ENCODE data around the gene GNPTAB.

The GNPTAB gene

DNA sequence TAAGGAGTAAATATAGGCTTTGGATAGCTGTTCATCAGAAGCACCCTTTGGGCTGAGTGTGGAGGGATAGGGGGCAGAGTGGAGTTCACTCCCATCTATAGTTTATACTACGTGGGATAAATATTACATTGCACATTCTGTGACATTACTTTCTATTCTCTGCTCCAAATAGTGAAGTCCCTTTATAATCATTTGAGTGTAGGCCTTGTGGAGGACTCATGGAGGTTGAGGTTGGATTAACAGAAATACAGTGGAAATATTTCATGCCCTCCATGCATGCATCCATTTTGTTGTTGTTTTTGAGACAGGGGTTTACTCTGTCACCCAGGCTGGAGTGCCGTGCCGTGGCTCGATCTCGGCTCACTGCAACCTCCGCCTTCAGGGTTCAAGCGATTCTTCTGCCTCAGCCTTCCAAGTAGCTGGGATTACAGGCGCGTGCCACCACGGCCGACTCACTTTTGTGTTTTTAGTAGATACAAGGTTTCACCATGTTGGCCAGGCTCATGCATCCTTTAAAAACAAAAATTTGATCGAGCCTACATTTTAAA lies 131.9 kb downstream of the GNPTAB start:
- TF ChIP-seq ZNF274 (IDR thresholded peaks at IDR 0.05; ENCODE audit: low read depth, low read length) (no peak), SUZ12 (IDR thresholded peaks at IDR 0.05; ENCODE audit: extremely low read depth, insufficient read depth, insufficient read length) (no peak), YY1 (IDR thresholded peaks at IDR 0.05; ENCODE audit: insufficient read depth, insufficient read length) (no peak)
- no peak for DNase-seq (ENCODE audit: low read depth, low spot score)
- no peaks in the 10 kb centered on the region for H3K9me3 ChIP-seq (ENCODE audit: insufficient read depth, low read length)
- H3K27me3 ChIP-seq (ENCODE audit: insufficient read depth, insufficient read length), result peaks cover 32% of the 10 kb centered on the region
- no peak overlapping the region for H3K9ac ChIP-seq (ENCODE audit: insufficient read length, low read depth)
- H3K4me3 ChIP-seq (ENCODE audit: insufficient read length, low read depth), result peak overlapping the region; percentile 83
- peaks cover 8% of the 10 kb centered on the region for H3K4me1 ChIP-seq (ENCODE audit: insufficient read depth, insufficient read length)
- H3K36me3 ChIP-seq (ENCODE audit: insufficient read depth, insufficient read length, low read length), result no peaks in the 10 kb centered on the region

DNA sequence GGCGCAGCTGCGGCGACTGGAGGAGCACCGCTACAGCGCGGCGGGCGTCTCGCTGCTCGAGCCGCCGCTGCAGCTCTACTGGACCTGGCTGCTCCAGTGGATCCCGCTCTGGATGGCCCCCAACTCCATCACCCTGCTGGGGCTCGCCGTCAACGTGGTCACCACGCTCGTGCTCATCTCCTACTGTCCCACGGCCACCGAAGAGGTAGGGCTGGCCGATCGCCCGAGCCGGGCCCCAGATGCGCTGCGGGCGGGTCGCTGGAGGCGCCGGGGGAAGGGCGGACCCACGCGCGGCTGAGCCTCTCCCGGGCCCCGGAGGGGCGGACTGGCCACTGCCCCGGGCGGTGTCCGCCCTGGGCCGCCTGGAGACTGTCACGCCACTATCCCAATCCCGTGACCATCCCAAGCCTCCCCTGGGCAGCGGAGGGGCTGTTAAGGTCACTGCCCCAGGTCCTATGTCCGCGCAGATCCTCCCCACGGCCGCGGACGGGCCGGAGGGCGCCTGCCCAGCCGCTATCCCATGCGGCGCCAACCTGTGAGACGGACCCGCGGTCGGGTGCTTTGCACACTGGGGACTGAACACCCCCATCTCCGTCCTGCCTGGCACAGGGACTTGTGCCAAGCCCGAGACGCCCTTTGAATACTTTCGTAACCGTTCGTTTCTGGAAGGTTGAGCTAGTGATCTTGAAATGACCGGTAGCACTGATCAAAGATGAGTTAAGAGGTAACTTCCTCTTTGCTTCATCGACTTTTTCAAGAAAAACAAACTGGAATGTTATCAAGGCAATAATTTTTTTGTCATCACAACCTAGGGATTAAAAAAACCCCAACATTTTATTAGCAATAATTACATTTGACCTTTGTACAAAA lies 132.6 kb downstream of the GNPTAB start:
- Histone ChIP-seq H3K36me3 (ENCODE audit: insufficient read depth, insufficient read length, low read length) (no peaks in the 10 kb centered on the region), H3K9me3 (ENCODE audit: insufficient read depth, low read length) (no peaks in the 10 kb centered on the region), H3K4me1 (ENCODE audit: insufficient read depth, insufficient read length) (peaks cover 6% of the 10 kb centered on the region), H3K27me3 (ENCODE audit: insufficient read depth, insufficient read length) (peaks cover 32% of the 10 kb centered on the region), H3K4me3 (ENCODE audit: insufficient read length, low read depth) (peak overlapping the region; percentile 83), H3K9ac (ENCODE audit: insufficient read length, low read depth) (peak overlapping the region; percentile 92)
- no peak for TF ChIP-seq SUZ12 (IDR thresholded peaks at IDR 0.05; ENCODE audit: extremely low read depth, insufficient read depth, insufficient read length)
- no peak for TF ChIP-seq ZNF274 (IDR thresholded peaks at IDR 0.05; ENCODE audit: low read depth, low read length)
- TF ChIP-seq YY1 (IDR thresholded peaks at IDR 0.05; ENCODE audit: insufficient read depth, insufficient read length), result no peak
- DNase-seq (ENCODE audit: low read depth, low spot score), result peak; percentile 11

DNA sequence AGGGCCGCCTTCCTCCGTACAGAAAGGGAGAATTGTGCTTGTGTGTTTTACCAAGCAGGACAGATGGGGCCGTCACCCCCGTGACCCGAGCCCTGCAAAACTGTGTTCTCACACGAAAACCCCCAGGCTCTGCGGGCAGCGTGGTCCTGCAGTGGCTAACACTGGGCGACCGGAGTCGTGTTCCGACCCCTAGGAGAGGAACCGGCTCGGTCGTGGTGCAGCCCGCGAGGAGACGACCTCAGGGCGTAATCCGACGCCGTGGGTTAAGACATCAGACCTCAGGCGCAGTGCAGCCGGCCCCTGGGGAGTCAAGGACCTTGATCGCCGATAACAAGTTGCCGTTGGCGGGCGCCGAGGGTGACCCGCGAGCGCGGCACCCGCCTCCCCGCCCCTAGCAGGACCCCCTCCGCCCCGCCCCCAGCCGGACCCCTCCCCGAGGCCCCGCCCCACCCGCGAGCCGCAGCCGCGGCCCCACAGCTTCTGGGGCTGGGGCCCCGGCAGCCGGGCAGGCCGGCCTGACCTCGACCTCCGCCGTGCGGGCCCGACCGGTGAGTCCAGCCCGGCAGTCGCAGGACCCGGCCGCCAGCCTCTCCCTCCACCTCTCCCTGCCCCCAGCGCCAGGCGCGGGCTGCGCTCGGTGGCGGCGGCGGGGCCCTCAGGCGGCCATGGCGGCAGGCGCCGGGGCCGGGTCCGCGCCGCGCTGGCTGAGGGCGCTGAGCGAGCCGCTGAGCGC lies 133.4 kb downstream of the GNPTAB start, which contains the start of gene CHPT1:
TSS of gene CHPT1 (plus strand) at position 444 of the 733 bp plus-strand sequence. CDS start at position 666, 222 bp downstream.
- Histone ChIP-seq H3K4me3 (ENCODE audit: insufficient read length, low read depth) (peak within 1 kb of the TSS; percentile 83), H3K9me3 (ENCODE audit: insufficient read depth, low read length) (no peaks in the 10 kb centered on the region), H3K36me3 (ENCODE audit: insufficient read depth, insufficient read length, low read length) (no peaks in the 10 kb centered on the region), H3K27me3 (ENCODE audit: insufficient read depth, insufficient read length) (peaks cover 32% of the 10 kb centered on the region), H3K9ac (ENCODE audit: insufficient read length, low read depth) (peak within 1 kb of the TSS; percentile 92), H3K4me1 (ENCODE audit: insufficient read depth, insufficient read length) (peaks cover 3% of the 10 kb centered on the region)
- DNase-seq (ENCODE audit: low read depth, low spot score), result peak; percentile 49
- TF ChIP-seq YY1 (IDR thresholded peaks at IDR 0.05; ENCODE audit: insufficient read depth, insufficient read length), result no peak
- TF ChIP-seq ZNF274 (IDR thresholded peaks at IDR 0.05; ENCODE audit: low read depth, low read length), result no peak
- TF ChIP-seq SUZ12 (IDR thresholded peaks at IDR 0.05; ENCODE audit: extremely low read depth, insufficient read depth, insufficient read length), result no peak

- Histone ChIP-seq H3K27me3 (ENCODE audit: insufficient read depth, insufficient read length) (peaks cover 32% of the 10 kb centered on the region), H3K9me3 (ENCODE audit: insufficient read depth, low read length) (no peaks in the 10 kb centered on the region), H3K4me1 (ENCODE audit: insufficient read depth, insufficient read length) (peaks cover 3% of the 10 kb centered on the region), H3K9ac (ENCODE audit: insufficient read length, low read depth) (peak overlapping the region; percentile 74), H3K4me3 (ENCODE audit: insufficient read length, low read depth) (peak overlapping the region; percentile 62), H3K36me3 (ENCODE audit: insufficient read depth, insufficient read length, low read length) (no peaks in the 10 kb centered on the region)
- TF ChIP-seq YY1 (IDR thresholded peaks at IDR 0.05; ENCODE audit: insufficient read depth, insufficient read length) (no peak), SUZ12 (IDR thresholded peaks at IDR 0.05; ENCODE audit: extremely low read depth, insufficient read depth, insufficient read length) (no peak), ZNF274 (IDR thresholded peaks at IDR 0.05; ENCODE audit: low read depth, low read length) (no peak)
- no peak for DNase-seq (ENCODE audit: low read depth, low spot score)
These were observed 134.2 kb downstream of the GNPTAB start for GRCh38 chr12:101696251-101697196.

GRCh38 chr12:101695706-101696105 lies 135.1 kb downstream of the GNPTAB start:
- DNase-seq (ENCODE audit: low read depth, low spot score), result no peak
- Histone ChIP-seq H3K4me1 (ENCODE audit: insufficient read depth, insufficient read length) (peaks cover 3% of the 10 kb centered on the region), H3K9me3 (ENCODE audit: insufficient read depth, low read length) (no peaks in the 10 kb centered on the region), H3K9ac (ENCODE audit: insufficient read length, low read depth) (no peak overlapping the region), H3K36me3 (ENCODE audit: insufficient read depth, insufficient read length, low read length) (no peaks in the 10 kb centered on the region), H3K4me3 (ENCODE audit: insufficient read length, low read depth) (no peak overlapping the region), H3K27me3 (ENCODE audit: insufficient read depth, insufficient read length) (peaks cover 32% of the 10 kb centered on the region)
- TF ChIP-seq SUZ12 (IDR thresholded peaks at IDR 0.05; ENCODE audit: extremely low read depth, insufficient read depth, insufficient read length) (no peak), ZNF274 (IDR thresholded peaks at IDR 0.05; ENCODE audit: low read depth, low read length) (no peak), YY1 (IDR thresholded peaks at IDR 0.05; ENCODE audit: insufficient read depth, insufficient read length) (no peak)

Measured in NT2/D1 (cell line).